Limb (tissue), 2 donors: ENCODE measurements around the gene NCOR1.
"Not testable (repeated sequence)": the region's sequence is repeated elsewhere in the genome, so short reads cannot be mapped to it uniquely, and the experiment has no call there.

Experiments
- DNase-seq, 2 donors: peaks; one replicate each; pipeline ENCODE4 v3.0.0-alpha.2; 2016; ENCODE audit errors: extremely low spot score in 2 of 2

NCOR1 gene

GRCh38 chr17:16215273-16215964 lies at the start of gene NCOR1:
Gene NCOR1 (minus strand): TSS chr17:16215534. CDS start chr17:16194569, 20,965 bp downstream.
- peak; percentile 94 for DNase-seq

DNA sequence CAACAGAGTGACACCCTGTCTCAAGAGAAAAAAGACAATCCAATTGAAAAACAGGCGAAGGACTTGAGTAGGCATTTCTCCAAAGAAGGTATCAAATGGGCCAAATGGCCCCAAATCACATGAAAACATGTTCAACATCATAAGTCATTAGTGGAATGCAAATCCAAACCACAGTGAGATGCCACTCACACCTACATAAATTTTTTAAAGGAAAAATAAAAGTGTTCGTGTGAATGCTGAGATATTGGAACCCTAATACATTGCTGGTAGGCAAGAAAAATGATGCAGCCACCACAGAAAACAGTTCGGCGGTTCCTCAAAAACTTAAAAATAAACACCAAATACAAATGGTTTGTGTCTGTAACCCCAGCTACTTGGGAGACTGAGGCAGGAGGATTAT lies 46.9 kb upstream of the NCOR1 start:
- DNase-seq = no peak

- DNase-seq = no peak
Measured at GRCh38 chr17:16261049-16261448, 45.7 kb upstream of the NCOR1 start.

DNA sequence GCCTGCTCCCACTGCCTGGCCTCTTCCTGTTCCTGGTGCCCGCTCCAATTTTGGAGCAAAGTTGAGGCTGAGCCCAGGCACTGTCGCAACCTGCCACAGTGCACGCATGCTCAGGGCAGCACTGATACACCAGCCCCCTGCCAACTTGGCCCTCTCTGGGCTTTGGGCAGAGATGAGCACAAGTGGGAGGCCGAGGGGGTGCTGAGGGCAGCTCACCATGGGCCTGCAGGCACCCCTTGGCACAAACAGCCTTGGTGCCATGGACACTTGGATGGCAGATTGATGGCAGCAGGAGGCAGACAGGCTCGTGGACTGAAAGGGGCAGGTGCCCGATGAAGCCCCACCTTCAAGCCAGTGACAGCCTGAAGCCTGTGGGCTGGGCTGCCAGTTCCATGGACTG lies 44.6 kb upstream of the NCOR1 start:
- no peak for DNase-seq

DNA sequence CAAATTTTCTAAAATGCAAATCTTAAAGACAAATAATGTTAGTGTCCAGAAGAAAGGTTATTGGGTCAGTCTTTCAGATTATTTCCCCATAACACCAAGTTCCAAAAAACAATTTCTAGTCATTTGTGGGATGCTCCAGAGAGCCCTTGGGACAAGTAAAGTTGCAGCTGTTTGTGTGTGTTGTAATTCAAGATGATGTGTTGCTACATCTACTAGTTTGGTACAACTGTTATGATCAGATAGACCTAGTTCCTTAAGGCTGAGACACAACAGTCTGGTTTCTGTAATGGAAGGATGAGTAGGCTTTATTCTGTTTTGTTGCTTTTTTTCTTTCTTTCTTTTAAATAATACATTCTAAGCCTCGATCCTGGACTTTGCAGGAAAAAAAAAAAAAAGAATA lies 43.6 kb upstream of the NCOR1 start:
- no peak for DNase-seq

GRCh38 chr17:16255481-16255921 lies 40.2 kb upstream of the NCOR1 start:
- peak in 1 of 2 donors; percentile 21 for DNase-seq

DNA sequence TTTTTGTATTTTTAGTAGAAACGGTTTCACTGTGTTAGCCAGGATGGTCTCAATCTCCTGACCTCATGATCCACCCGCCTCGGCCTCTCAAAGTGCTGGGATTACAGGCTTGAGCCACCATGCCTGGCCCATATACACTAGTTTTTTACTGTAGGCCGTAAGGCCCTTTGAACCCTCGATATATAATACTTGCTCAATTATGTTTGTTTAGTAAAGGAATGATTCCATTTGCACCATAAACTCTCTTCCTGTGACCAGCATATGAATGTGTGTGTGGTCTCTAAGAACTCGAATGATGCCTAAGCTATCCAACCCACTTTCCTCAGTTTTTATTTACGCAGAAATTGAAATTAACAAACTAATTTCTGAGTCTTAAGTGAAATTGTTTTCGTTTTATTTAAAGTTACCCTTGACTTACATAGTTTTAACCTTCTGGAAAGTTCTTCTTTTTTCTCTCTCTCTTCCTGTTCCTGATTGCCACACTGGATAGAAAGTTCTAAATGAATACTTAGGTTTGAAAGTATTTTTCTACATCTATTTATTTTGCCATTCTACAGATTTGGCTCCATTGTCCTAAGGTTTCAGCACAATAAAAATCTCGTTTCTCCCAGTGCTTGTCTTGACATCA lies 39.6 kb upstream of the NCOR1 start:
- no peak for DNase-seq

GRCh38 chr17:16251556-16251955 lies 36.2 kb upstream of the NCOR1 start:
- no peak for DNase-seq

DNA sequence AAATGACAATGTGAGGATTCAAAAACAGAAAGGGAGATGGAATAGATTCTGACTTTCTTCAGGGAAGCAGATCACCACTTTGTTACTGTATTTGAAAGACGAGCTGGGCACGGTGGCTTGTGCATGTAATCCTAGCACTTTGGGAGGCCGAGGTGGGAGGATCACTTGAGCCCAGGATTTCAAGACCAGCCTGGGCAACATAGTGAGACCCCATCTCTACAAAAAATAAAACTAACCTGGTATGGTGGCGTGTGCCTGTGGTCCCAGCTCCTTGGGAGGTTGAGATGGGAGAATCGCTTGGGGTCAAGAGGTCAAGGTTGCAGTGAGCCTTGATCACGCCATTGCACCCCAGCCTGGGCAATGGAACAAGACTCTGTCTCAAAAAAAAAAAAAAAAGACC lies 35.7 kb upstream of the NCOR1 start:
- DNase-seq = no peak

- DNase-seq = no peak
Measured at GRCh38 chr17:16250635-16251034, 35.3 kb upstream of the NCOR1 start.

DNA sequence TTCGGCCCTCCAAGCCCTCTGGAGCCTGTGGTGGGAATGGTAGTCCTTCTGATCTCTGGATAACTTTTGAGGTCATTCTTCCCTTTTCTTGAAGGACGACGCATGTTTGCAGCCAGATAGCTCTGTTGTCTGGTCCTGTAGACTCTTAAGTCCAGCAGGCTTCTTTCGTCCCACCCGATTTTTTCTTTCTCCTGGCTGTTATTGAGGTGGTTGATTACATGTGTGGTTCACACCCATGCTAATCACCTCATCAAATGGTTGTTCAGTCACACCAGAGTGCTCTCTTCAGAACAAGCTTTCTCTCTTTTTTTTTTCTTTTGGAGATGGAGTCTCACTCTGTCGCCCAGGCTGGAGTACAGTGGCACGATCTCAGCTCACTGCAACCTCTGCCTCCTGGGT lies 32.3 kb upstream of the NCOR1 start:
- no peak for DNase-seq

GRCh38 chr17:16243801-16244567 lies 28.6 kb upstream of the NCOR1 start:
- no peak for DNase-seq

- DNase-seq = no peak
Measured at GRCh38 chr17:16243385-16243784, 28.1 kb upstream of the NCOR1 start.

- no peak for DNase-seq
Measured at GRCh38 chr17:16241906-16242399, 26.6 kb upstream of the NCOR1 start.

GRCh38 chr17:16239931-16240330 lies 24.6 kb upstream of the NCOR1 start:
- DNase-seq = no peak

DNA sequence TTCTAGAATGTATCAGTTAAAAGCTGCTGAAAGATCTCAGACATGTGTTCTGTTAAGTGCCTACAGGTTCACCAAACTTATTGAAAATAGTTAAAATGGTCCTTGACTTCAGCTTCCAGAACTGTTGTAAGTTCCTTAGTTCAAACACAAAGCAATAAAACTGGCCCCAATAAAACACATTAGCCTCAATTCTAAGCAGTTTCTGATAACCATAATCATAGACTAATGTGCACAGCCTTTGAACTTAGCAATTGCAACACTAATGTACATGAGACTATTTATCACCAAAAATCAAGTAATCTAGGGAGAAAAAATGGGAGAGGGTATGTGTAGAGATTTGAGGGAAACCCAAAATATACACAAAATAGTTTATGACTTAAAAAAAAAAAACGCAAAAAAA lies 17.1 kb upstream of the NCOR1 start:
- no peak for DNase-seq

GRCh38 chr17:16229912-16230561 lies 14.7 kb upstream of the NCOR1 start:
- DNase-seq = not testable (repeated sequence)

DNA sequence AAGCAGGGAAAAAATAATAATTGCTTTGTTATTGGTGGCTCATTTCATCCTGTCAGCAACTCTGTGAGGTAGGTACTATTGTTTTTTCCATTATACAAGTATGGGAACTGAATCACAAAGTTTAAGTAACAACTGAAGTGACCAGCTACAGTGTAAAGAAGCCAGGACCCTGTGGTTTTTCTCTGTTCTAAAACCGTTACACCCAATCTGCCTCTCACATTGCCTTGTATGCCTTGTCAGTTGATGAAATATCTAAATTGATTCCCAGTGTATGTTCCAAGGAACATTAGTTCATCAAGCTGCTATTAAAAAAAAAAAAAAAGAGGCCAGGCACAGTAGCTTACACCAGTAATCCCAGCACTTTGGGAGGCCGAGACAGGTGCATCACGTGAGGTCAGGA lies 7.1 kb upstream of the NCOR1 start:
- DNase-seq = no peak

GRCh38 chr17:16217002-16217635 lies 1.8 kb upstream of the NCOR1 start, which contains the start of gene PIGL:
Gene PIGL (plus strand): TSS chr17:16217210. CDS start chr17:16217227, 17 bp downstream.
- peak; percentile 93 for DNase-seq

- DNase-seq = not testable (repeated sequence)
Measured at GRCh38 chr17:16216341-16217001, 1.1 kb upstream of the NCOR1 start.

DNA sequence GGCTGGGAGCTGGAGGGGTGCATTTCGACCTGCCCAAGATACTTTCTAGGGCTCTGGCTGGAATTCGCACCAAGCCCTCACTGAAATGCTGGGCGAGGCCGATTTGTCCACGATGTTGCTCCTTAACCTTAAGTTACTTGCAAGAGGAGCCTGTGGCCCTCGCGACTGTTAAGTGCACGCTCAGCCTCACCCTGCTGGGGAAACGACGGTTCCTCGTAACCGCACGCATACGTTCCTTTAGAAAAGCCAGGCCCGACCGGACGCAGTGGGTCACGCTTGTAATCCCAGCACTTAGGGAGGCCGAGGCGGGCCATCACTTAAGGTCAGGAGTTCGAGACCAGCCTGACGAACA lies 607 bp upstream of the NCOR1 start:
- no peak for DNase-seq
